Spleen (tissue), 11 donors: ENCODE measurements around the gene TFPT. TPM values are rescaled to one million over a fixed set of nuclear protein-coding genes. Genes with fewer than 3 reads are reported as not detected.

ENCODE experiments used
- DNase-seq: peaks from one replicate; pipeline ENCODE4 v3.0.0-alpha.2; 2020
- H3K27ac ChIP-seq, 8 donors: fragments of 200-600 bp; sonication (generic) in 7 of 8; 1 replicate in 4 of 8; 2 replicates in 4 of 8; pipeline versions ENCODE4 v1.5.0 to v1.8.0; 2016 to 2021; ENCODE audit warnings: inconsistent platforms in 4 of 8, mild to moderate bottlenecking in 4 of 8, moderate library complexity in 1 of 8
- H3K27me3 ChIP-seq, 7 donors: fragments of 200-600 bp; sonication (generic) in 6 of 7; replicated peaks in 1 of 7; 1 replicate in 4 of 7; 2 replicates in 3 of 7; pipeline versions ENCODE4 v1.5.0 to v1.8.0; 2016 to 2021; ENCODE audit warnings: inconsistent platforms in 3 of 7, mild to moderate bottlenecking in 1 of 7
- H3K36me3 ChIP-seq, 6 donors: fragments of 200-600 bp; sonication (generic) in 5 of 6; 1 replicate in 4 of 6; 2 replicates in 2 of 6; pipeline versions ENCODE4 v1.5.0 to v1.8.0; 2016 to 2021; ENCODE audit warnings: inconsistent platforms in 2 of 6
- H3K4me1 ChIP-seq, 6 donors: fragments of 200-600 bp; sonication (generic) in 5 of 6; 1 replicate in 3 of 6; 2 replicates in 3 of 6; pipeline versions ENCODE4 v1.5.0 to v1.8.0; 2016 to 2021; ENCODE audit warnings: inconsistent platforms in 3 of 6
- H3K4me3 ChIP-seq, 8 donors: fragments of 200-600 bp; sonication (generic) in 7 of 8; 1 replicate in 4 of 8; 2 replicates in 4 of 8; pipeline versions ENCODE4 v1.5.0 to v1.8.0; 2016 to 2021; ENCODE audit warnings: inconsistent platforms in 4 of 8, mild to moderate bottlenecking in 4 of 8, moderate library complexity in 2 of 8
- H3K9me3 ChIP-seq, 8 donors: fragments of 200-600 bp; sonication (generic) in 7 of 8; 1 replicate in 4 of 8; 2 replicates in 4 of 8; pipeline versions ENCODE4 v1.5.0 to v1.8.0; 2016 to 2021; ENCODE audit warnings: inconsistent platforms in 4 of 8
- POLR2A ChIP-seq, 3 donors: fragments of 450-650 bp; IDR thresholded peaks; one replicate each; pipeline ENCODE4 v1.5.1; 2017; ENCODE audit warnings: antibody characterized with exemption in 3 of 3, mild to moderate bottlenecking in 1 of 3
- POLR2AphosphoS5 ChIP-seq, 3 donors: sonication (generic); formaldehyde crosslinking; IDR thresholded peaks; one replicate each; pipeline ENCODE4 v1.5.1; 2017; ENCODE audit warnings: antibody characterized with exemption in 3 of 3
- WGBS, 5 donors: extraction: QIAGEN DNeasy Blood & Tissue Kit in 3 of 5; methylation state at CpG; one replicate each; pipeline versions ENCODE4 v1.1.5 to v1.1.7; 2013 to 2018; 5-methylcytosine and 5-hydroxymethylcytosine counted together
- intact Hi-C: fragments of 100-400 bp; cut with DNase I; formaldehyde crosslinking; loops from one replicate; pipeline ENCODE4 v1.15.0; 2023; ENCODE audit warnings: low total_unique reads
- polyA plus RNA-seq, 3 donors: library from polyadenylated mRNA; stranded (reverse); fragments of 200-250 nt; gene quantifications; one replicate each; pipeline ENCODE4 v1.2.1, GENCODE V29; 2013
- total RNA-seq, 7 donors: library from RNA; depleted of rRNA in 3 of 7; stranded (reverse); fragments of >200 nt in 3 of 7; fragmentation: NEBNext Ultra II Directional in 4 of 7; extraction: Animal tissue kit (Norgen Biotek cat#: 25700) in 4 of 7; gene quantifications; one replicate each; pipeline versions ENCODE4 v1.1.0 to v1.2.1, GENCODE V29; 2016 to 2021
- TF ChIP-seq, protein P1 (sequence below), 11 experiments: fragments of 200-600 bp in 7 of 11; fragments of 450-650 bp in 4 of 11; sonication (generic) in 4 of 11; IDR thresholded peaks in 8 of 11; conservative IDR thresholded peaks in 3 of 11; 1 replicate in 7 of 11; 2 replicates in 4 of 11; pipeline versions ENCODE4 v1.4.0 to v1.8.0; 2016 to 2021; ENCODE audit warnings: antibody characterized with exemption in 11 of 11, inconsistent platforms in 4 of 11, mild to moderate bottlenecking in 1 of 11
- donor health status: healthy with polysubstance abuse.
- donor health status: DM: no; HTN: no; CAD: no; lungs with moderate emphysema.
- donor health status: DM: no; HTN: no; CAD: no.
- donor health status: Bipolar disorder and iron deficiency.
- donor health status: healthy.
- donor health status: DM: no; HTN: no; CAD: no.
- donor health status: DM: yes; HTN: yes; CAD: no.

The TFPT gene
- total and polyA plus RNA-seq, 10 donors, result 16.5 to 36.5 (median 21.8) TPM

GRCh38 chr19:54159352-54160181 lies 44.1 kb upstream of the TFPT start, which contains the start of gene LENG1:
TSS of gene LENG1 (minus strand) at chr19:54159721. CDS start at chr19:54159695, 26 bp downstream.
- 0 to 1% (median 0%) methylated on average over 52 to 72 of the region's 72 CpGs for WGBS, 5 donors
- Histone ChIP-seq H3K36me3 (peaks cover 0 to 39% (median 37%) of the 10 kb centered on the region in 6 donors), H3K4me1 (peaks cover 24 to 93% (median 76%) of the 10 kb centered on the region in 6 donors), H3K27ac (peak within 1 kb of the TSS; percentile 95 to 100 (median 98)), H3K4me3 (peak within 1 kb of the TSS; percentile 58 to 91 (median 72)), H3K27me3 (peaks cover 0 to 12% (median 3%) of the 10 kb centered on the region in 7 donors), H3K9me3 (no peaks in the 10 kb centered on the region)
- TF ChIP-seq, protein P1, sequence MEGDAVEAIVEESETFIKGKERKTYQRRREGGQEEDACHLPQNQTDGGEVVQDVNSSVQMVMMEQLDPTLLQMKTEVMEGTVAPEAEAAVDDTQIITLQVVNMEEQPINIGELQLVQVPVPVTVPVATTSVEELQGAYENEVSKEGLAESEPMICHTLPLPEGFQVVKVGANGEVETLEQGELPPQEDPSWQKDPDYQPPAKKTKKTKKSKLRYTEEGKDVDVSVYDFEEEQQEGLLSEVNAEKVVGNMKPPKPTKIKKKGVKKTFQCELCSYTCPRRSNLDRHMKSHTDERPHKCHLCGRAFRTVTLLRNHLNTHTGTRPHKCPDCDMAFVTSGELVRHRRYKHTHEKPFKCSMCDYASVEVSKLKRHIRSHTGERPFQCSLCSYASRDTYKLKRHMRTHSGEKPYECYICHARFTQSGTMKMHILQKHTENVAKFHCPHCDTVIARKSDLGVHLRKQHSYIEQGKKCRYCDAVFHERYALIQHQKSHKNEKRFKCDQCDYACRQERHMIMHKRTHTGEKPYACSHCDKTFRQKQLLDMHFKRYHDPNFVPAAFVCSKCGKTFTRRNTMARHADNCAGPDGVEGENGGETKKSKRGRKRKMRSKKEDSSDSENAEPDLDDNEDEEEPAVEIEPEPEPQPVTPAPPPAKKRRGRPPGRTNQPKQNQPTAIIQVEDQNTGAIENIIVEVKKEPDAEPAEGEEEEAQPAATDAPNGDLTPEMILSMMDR (IDR thresholded peaks at IDR 0.05 in 8 of 11, conservative IDR thresholded peaks at IDR 0.05 in 3 of 11), result peak in 9 of 11 experiments; percentile 22 to 55 (median 41)
- TF ChIP-seq POLR2AphosphoS5 (IDR thresholded peaks at IDR 0.05), result peak; percentile 95 to 98 (median 97)
- TF ChIP-seq POLR2A (IDR thresholded peaks at IDR 0.05), result peak in 1 of 3 donors; percentile 37
- peak; percentile 97 for DNase-seq
- intact Hi-C loops, result no loop called here

- peaks cover 0 to 46% (median 43%) of the 10 kb centered on the region in 6 donors for H3K36me3 ChIP-seq
Measured at GRCh38 chr19:54158812-54159351, 43.4 kb upstream of the TFPT start.

DNA sequence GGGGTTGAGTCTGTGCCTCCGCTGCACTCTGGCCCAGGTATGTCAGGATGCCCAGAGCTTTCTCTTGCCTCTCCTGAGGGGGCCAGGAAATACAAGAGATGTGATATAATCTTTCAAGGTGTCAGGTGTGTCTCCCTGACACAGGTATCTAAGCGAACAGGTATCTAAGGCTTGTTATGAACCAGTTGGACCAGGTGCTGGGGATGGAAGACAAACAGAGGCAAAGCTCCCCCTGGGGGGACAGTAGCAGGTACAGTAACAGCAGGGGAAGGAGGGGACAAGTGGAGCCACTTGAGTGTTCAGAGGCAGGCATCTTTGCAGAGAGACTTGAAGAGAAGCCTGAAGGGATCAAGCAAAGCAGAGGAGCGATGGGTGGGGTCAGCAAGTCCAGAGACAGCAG lies 41.5 kb upstream of the TFPT start:
- Histone ChIP-seq H3K4me3 (no peak overlapping the region), H3K9me3 (no peaks in the 10 kb centered on the region), H3K4me1 (peaks cover 17 to 85% (median 60%) of the 10 kb centered on the region in 6 donors), H3K36me3 (peaks cover 2 to 65% (median 63%) of the 10 kb centered on the region in 6 donors), H3K27ac (no peak overlapping the region), H3K27me3 (no peaks in the 10 kb centered on the region)
- intact Hi-C loops, result no loop called here
- TF ChIP-seq POLR2AphosphoS5 (IDR thresholded peaks at IDR 0.05), result no peak
- TF ChIP-seq, protein P1 (IDR thresholded peaks at IDR 0.05 in 8 of 11, conservative IDR thresholded peaks at IDR 0.05 in 3 of 11), result no peak
- DNase-seq, result no peak
- WGBS, 5 donors, result 90 to 100% (median 94%) methylated on average over 3 of the region's 3 CpGs

More at GRCh38 chr19:54158812-54159351, 43.4 kb upstream of the TFPT start:
- WGBS, 5 donors, result 8 to 13% (median 10%) methylated on average over 18 to 19 of the region's 19 CpGs
- DNase-seq, result no peak
- Histone ChIP-seq H3K4me1 (peaks cover 24 to 93% (median 75%) of the 10 kb centered on the region in 6 donors), H3K4me3 (peak overlapping the region; percentile 58 to 91 (median 72)), H3K27ac (peak overlapping the region; percentile 95 to 100 (median 98)), H3K27me3 (peaks cover 0 to 5% (median 0%) of the 10 kb centered on the region in 7 donors), H3K9me3 (no peaks in the 10 kb centered on the region)
- intact Hi-C loops, result no loop called here
- TF ChIP-seq POLR2AphosphoS5 (IDR thresholded peaks at IDR 0.05) (no peak), POLR2A (IDR thresholded peaks at IDR 0.05) (no peak)
- TF ChIP-seq, protein P1 (IDR thresholded peaks at IDR 0.05 in 8 of 11, conservative IDR thresholded peaks at IDR 0.05 in 3 of 11), result no peak

- peaks cover 2 to 70% (median 67%) of the 10 kb centered on the region in 6 donors for H3K36me3 ChIP-seq
- no peaks in the 10 kb centered on the region for H3K27me3 ChIP-seq
- no peaks in the 10 kb centered on the region for H3K9me3 ChIP-seq
- 86 to 93% (median 90%) methylated on average over 10 to 11 of the region's 11 CpGs for WGBS, 5 donors
- intact Hi-C loops, result no loop called here
- no peak for DNase-seq
- no peak overlapping the region for H3K4me3 ChIP-seq
- TF ChIP-seq, protein P1 (IDR thresholded peaks at IDR 0.05 in 8 of 11, conservative IDR thresholded peaks at IDR 0.05 in 3 of 11), result no peak
- peak in 2 of 3 donors; percentile 47 to 66 for TF ChIP-seq POLR2AphosphoS5 (IDR thresholded peaks at IDR 0.05)
- peaks cover 17 to 80% (median 55%) of the 10 kb centered on the region in 6 donors for H3K4me1 ChIP-seq
- no peak overlapping the region for H3K27ac ChIP-seq
Measured at GRCh38 chr19:54156490-54156889, 41.0 kb upstream of the TFPT start.
